HEK293 (cell line): ENCODE measurements around the gene GPATCH11.

Experiments used
- CTCF ChIA-PET: fragments of 350-600 bp; formaldehyde crosslinking; extraction: SDS; loops from one replicate; lab custom pipeline; 2021; ENCODE audit warnings: antibody characterized with exemption; lab: Yijun Ruan, JAX
- POLR2A ChIA-PET: fragments of 300-600 bp; formaldehyde crosslinking; extraction: SDS; loops from one replicate; lab custom pipeline; 2020; ENCODE audit warnings: antibody characterized with exemption, inconsistent platforms; lab: Yijun Ruan, JAX
- H3K27ac ChIP-seq: fragments of 200-500 bp; sonication (Bioruptor generic); 2 replicates; pipeline ENCODE4 v1.5.1; 2014; ENCODE audit warnings: low read depth, low read length, control low read depth, inconsistent platforms; ENCODE audit errors: extremely low read depth
- H3K36me3 ChIP-seq, 2 experiments: fragments of 200-500 bp in 1 of 2; sonication (Bioruptor generic) in 1 of 2; 1 replicate in 1 of 2; 2 replicates in 1 of 2; pipeline ENCODE4 v1.5.1; 2014 to 2017; ENCODE audit warnings: inconsistent platforms in 2 of 2, low read length in 2 of 2; ENCODE audit not compliant: control insufficient read depth in 2 of 2, insufficient read depth in 1 of 2
- H3K4me1 ChIP-seq: fragments of 200-500 bp; sonication (Bioruptor generic); 2 replicates; pipeline ENCODE4 v1.5.1; 2014; ENCODE audit warnings: mild to moderate bottlenecking, low read length, inconsistent platforms; ENCODE audit not compliant: control insufficient read depth, insufficient read depth
- H3K4me3 ChIP-seq: 2 replicates; pipeline ENCODE4 v1.5.1; 2011; ENCODE audit warnings: low read depth, mild to moderate bottlenecking, control low read depth, low read length, moderate library complexity
- H3K9me3 ChIP-seq: fragments of 200-500 bp; sonication (Bioruptor generic); 2 replicates; pipeline ENCODE4 v1.5.1; 2014; ENCODE audit warnings: low read depth, low read length, inconsistent platforms; ENCODE audit not compliant: control insufficient read depth, insufficient read depth
- GLI2 ChIP-seq: fragments of 450-650 bp; formaldehyde crosslinking; IDR thresholded peaks from 2 replicates; pipeline ENCODE4; 2017; ENCODE audit warnings: missing biosample characterization, missing genetic modification characterization, low read depth, borderline replicate concordance
- MEIS1 ChIP-seq: sonication (generic); formaldehyde crosslinking; IDR thresholded peaks from 2 replicates; pipeline ENCODE4 v1.8.1; 2022; ENCODE audit warnings: missing genetic modification reagents, mild to moderate bottlenecking, borderline replicate concordance
- YY1 ChIP-seq: fragments of 450-650 bp; formaldehyde crosslinking; IDR thresholded peaks from 2 replicates; pipeline ENCODE4 v1.5.1; 2018; ENCODE audit warnings: missing biosample characterization, missing genetic modification characterization
- YY2 ChIP-seq: fragments of 450-650 bp; formaldehyde crosslinking; IDR thresholded peaks from 2 replicates; pipeline ENCODE4 v1.5.1; 2016; ENCODE audit warnings: missing biosample characterization, missing genetic modification characterization
- ZNF169 ChIP-seq: fragments of 450-650 bp; formaldehyde crosslinking; IDR thresholded peaks from 2 replicates; pipeline ENCODE4 v1.5.1; 2016; ENCODE audit warnings: missing biosample characterization, missing genetic modification characterization
- ZNF324 ChIP-seq: fragments of 450-650 bp; formaldehyde crosslinking; IDR thresholded peaks from 2 replicates; pipeline ENCODE4 v1.5.1; 2016; ENCODE audit warnings: missing biosample characterization, missing genetic modification characterization
- ZNF404 ChIP-seq: fragments of 450-650 bp; formaldehyde crosslinking; IDR thresholded peaks from 2 replicates; pipeline ENCODE4 v1.5.1; 2017; ENCODE audit warnings: missing biosample characterization, missing genetic modification characterization
- ZNF48 ChIP-seq: fragments of 450-650 bp; formaldehyde crosslinking; IDR thresholded peaks from 2 replicates; pipeline ENCODE4 v1.5.1; 2016; ENCODE audit warnings: missing biosample characterization, missing genetic modification characterization
- ZNF518A ChIP-seq: fragments of 450-650 bp; formaldehyde crosslinking; conservative IDR thresholded peaks from 2 replicates; pipeline ENCODE4 v1.5.1; 2016; ENCODE audit warnings: low read depth, missing biosample characterization, missing genetic modification characterization
- ZNF707 ChIP-seq: fragments of 450-650 bp; formaldehyde crosslinking; IDR thresholded peaks from 2 replicates; pipeline ENCODE4 v1.5.1; 2016; ENCODE audit warnings: missing biosample characterization, missing genetic modification characterization
- ZSCAN18 ChIP-seq: fragments of 450-650 bp; formaldehyde crosslinking; IDR thresholded peaks from 2 replicates; pipeline ENCODE4 v1.5.1; 2016; ENCODE audit warnings: missing biosample characterization, missing genetic modification characterization
- TF ChIP-seq, protein P1 (sequence below): fragments of 450-650 bp; formaldehyde crosslinking; IDR thresholded peaks from 2 replicates; pipeline ENCODE4 v1.5.1; 2016; ENCODE audit warnings: missing biosample characterization, missing genetic modification characterization, borderline replicate concordance
- TF ChIP-seq, protein P2 (sequence below): fragments of 450-650 bp; formaldehyde crosslinking; IDR thresholded peaks from 2 replicates; pipeline ENCODE4 v1.5.0; 2017; ENCODE audit warnings: missing biosample characterization, missing genetic modification characterization, borderline replicate concordance
- TF ChIP-seq, protein P3 (sequence below): fragments of 450-650 bp; formaldehyde crosslinking; IDR thresholded peaks from 2 replicates; pipeline ENCODE4 v1.5.1; 2016; ENCODE audit warnings: missing biosample characterization, missing genetic modification characterization

Gene GPATCH11

DNA sequence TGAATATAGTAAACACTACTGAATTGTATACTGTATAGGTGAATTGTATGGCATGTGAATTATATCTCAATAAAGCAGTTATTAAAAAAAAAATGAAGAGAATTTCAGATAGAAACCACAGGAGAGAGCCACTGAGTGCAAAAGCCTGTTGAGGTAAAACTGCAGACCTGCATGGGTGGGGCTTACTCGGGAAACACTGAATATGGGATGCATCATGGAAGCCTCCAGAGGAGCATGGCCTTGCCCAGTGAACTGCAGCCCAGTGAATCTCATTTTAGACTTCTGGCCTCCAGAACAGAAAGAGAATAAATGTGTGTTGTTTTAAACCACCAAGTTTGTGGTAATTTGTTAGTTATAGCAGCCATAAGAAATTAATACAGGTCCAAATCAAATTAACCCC lies 15.7 kb downstream of the GPATCH11 start (continued):
- no peak for TF ChIP-seq ZNF518A (tag by site-specific recombination)
- TF ChIP-seq, protein P1, sequence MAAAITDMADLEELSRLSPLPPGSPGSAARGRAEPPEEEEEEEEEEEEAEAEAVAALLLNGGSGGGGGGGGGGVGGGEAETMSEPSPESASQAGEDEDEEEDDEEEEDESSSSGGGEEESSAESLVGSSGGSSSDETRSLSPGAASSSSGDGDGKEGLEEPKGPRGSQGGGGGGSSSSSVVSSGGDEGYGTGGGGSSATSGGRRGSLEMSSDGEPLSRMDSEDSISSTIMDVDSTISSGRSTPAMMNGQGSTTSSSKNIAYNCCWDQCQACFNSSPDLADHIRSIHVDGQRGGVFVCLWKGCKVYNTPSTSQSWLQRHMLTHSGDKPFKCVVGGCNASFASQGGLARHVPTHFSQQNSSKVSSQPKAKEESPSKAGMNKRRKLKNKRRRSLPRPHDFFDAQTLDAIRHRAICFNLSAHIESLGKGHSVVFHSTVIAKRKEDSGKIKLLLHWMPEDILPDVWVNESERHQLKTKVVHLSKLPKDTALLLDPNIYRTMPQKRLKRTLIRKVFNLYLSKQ (tag by site-specific recombination), result no peak
- TF ChIP-seq, protein P2, sequence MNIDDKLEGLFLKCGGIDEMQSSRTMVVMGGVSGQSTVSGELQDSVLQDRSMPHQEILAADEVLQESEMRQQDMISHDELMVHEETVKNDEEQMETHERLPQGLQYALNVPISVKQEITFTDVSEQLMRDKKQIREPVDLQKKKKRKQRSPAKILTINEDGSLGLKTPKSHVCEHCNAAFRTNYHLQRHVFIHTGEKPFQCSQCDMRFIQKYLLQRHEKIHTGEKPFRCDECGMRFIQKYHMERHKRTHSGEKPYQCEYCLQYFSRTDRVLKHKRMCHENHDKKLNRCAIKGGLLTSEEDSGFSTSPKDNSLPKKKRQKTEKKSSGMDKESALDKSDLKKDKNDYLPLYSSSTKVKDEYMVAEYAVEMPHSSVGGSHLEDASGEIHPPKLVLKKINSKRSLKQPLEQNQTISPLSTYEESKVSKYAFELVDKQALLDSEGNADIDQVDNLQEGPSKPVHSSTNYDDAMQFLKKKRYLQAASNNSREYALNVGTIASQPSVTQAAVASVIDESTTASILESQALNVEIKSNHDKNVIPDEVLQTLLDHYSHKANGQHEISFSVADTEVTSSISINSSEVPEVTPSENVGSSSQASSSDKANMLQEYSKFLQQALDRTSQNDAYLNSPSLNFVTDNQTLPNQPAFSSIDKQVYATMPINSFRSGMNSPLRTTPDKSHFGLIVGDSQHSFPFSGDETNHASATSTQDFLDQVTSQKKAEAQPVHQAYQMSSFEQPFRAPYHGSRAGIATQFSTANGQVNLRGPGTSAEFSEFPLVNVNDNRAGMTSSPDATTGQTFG (tag by site-specific recombination), result no peak
- TF ChIP-seq ZNF404, result no peak
- no peak for TF ChIP-seq MEIS1 (CRISPR knock-in tag)

DNA sequence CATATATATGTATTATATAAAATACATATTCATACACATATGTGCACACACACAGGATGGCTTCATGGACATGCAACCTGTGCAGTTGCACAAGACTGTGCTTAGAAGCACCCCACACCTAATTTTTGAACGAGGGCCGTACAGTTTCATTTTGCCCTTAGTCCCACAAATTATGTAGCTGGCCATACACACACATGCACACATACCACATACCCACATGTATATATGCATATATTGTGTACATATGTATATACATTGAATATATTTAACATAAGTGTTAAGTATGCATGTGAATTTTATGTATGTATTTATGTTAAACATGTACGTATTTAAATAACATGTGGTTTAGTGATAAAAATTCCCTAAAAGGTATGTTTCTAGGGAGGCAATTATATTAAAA lies 18.3 kb downstream of the GPATCH11 start:
- no peaks in the 10 kb centered on the region for H3K4me1 ChIP-seq
- H3K9me3 ChIP-seq, result no peaks in the 10 kb centered on the region
- TF ChIP-seq ZNF169 (tag by site-specific recombination) (no peak), ZNF404 (no peak), ZNF48 (tag by site-specific recombination) (no peak), YY1 (no peak), YY2 (tag by site-specific recombination) (no peak), GLI2 (tag by site-specific recombination) (no peak), ZSCAN18 (tag by site-specific recombination) (no peak), ZNF707 (tag by site-specific recombination) (no peak), ZNF324 (no peak)
- TF ChIP-seq, protein P3, sequence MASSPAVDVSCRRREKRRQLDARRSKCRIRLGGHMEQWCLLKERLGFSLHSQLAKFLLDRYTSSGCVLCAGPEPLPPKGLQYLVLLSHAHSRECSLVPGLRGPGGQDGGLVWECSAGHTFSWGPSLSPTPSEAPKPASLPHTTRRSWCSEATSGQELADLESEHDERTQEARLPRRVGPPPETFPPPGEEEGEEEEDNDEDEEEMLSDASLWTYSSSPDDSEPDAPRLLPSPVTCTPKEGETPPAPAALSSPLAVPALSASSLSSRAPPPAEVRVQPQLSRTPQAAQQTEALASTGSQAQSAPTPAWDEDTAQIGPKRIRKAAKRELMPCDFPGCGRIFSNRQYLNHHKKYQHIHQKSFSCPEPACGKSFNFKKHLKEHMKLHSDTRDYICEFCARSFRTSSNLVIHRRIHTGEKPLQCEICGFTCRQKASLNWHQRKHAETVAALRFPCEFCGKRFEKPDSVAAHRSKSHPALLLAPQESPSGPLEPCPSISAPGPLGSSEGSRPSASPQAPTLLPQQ (tag by site-specific recombination), result no peak
- no peak overlapping the region for H3K4me3 ChIP-seq
- CTCF ChIA-PET, result interaction anchor here (0.6 kb wide), 1 partner anchor 21 kb away, joined by 3 read pairs; no protein-coding TSS in a partner anchor
- peaks cover 44 to 70% of the 10 kb centered on the region in 2 experiments for H3K36me3 ChIP-seq
- no peak overlapping the region for H3K27ac ChIP-seq
- POLR2A ChIA-PET, result interaction anchor here (1.2 kb wide), 1 partner anchor 18 kb away, joined by 5 read pairs; the partner anchor contains the start of genes GPATCH11 and HEATR5B
